Loucy (cell line): ENCODE data around the gene UBQLN1.
A peak's percentile ranks its signal among the peaks of the same experiment; 100 is the strongest.

Experiments used
- H2AFZ ChIP-seq: fragments of 200-600 bp; sonication (generic); 2 replicates; pipeline ENCODE4 v1.6.0; 2016; ENCODE audit warnings: antibody characterized with exemption, mild to moderate bottlenecking, low read length, moderate library complexity
- H3F3A ChIP-seq: fragments of 200-600 bp; 2 replicates; pipeline ENCODE4 v1.6.0; 2016; ENCODE audit warnings: antibody characterized with exemption, low read depth, mild to moderate bottlenecking
- H3K27me3 ChIP-seq: fragments of 200-600 bp; sonication (generic); 2 replicates; pipeline ENCODE4 v1.6.1; 2014; ENCODE audit warnings: low read length, mild to moderate bottlenecking; ENCODE audit not compliant: insufficient read depth, poor library complexity, severe bottlenecking
- H3K36me3 ChIP-seq: fragments of 200-600 bp; sonication (generic); 2 replicates; pipeline ENCODE4 v1.6.1; 2016; ENCODE audit warnings: low read length; ENCODE audit not compliant: insufficient read depth
- H3K4me1 ChIP-seq: fragments of 200-600 bp; sonication (generic); 2 replicates; pipeline ENCODE4 v1.5.1; 2014; ENCODE audit warnings: low read length, mild to moderate bottlenecking; ENCODE audit not compliant: insufficient read depth, poor library complexity, severe bottlenecking
- H3K4me2 ChIP-seq: fragments of 200-600 bp; sonication (generic); 2 replicates; pipeline ENCODE4 v1.6.0; 2014; ENCODE audit warnings: antibody characterized with exemption, low read length, low read depth, mild to moderate bottlenecking; ENCODE audit not compliant: poor library complexity, severe bottlenecking
- H3K4me3 ChIP-seq: fragments of 200-600 bp; sonication (generic); 2 replicates; pipeline ENCODE4 v1.5.1; 2014; ENCODE audit warnings: low read length, mild to moderate bottlenecking, mixed read lengths; ENCODE audit not compliant: poor library complexity, severe bottlenecking
- H3K79me2 ChIP-seq: fragments of 200-600 bp; sonication (generic); 2 replicates; pipeline ENCODE4 v1.6.1; 2014; ENCODE audit warnings: low read length; ENCODE audit not compliant: insufficient read depth
- H3K9ac ChIP-seq: fragments of 200-600 bp; sonication (generic); 2 replicates; pipeline ENCODE4 v1.6.0; 2014; ENCODE audit warnings: mild to moderate bottlenecking, low read depth, low read length, moderate library complexity; ENCODE audit not compliant: poor library complexity, severe bottlenecking
- H3K9me2 ChIP-seq: fragments of 200-600 bp; sonication (generic); replicated peaks from 2 replicates; pipeline ENCODE4 v1.6.1; 2016; ENCODE audit warnings: low read depth, low read length, mixed read lengths
- H3K9me3 ChIP-seq: fragments of 200-600 bp; sonication (generic); 2 replicates; pipeline ENCODE4 v1.6.1; 2014; ENCODE audit warnings: mild to moderate bottlenecking, antibody characterized with exemption, low read length, low read depth; ENCODE audit not compliant: insufficient read depth
- H4K20me1 ChIP-seq: fragments of 200-600 bp; sonication (generic); 2 replicates; pipeline ENCODE4 v1.6.0; 2014; ENCODE audit warnings: antibody characterized with exemption, low read length, mild to moderate bottlenecking; ENCODE audit not compliant: insufficient read depth, poor library complexity, severe bottlenecking
- CTCF ChIP-seq: fragments of 200-600 bp; sonication (generic); conservative IDR thresholded peaks from 2 replicates; pipeline ENCODE4 v1.5.1; 2014; ENCODE audit warnings: mild to moderate bottlenecking, antibody characterized with exemption, low read length
- EZH2phosphoT487 ChIP-seq: fragments of 200-600 bp; IDR thresholded peaks from 2 replicates; pipeline ENCODE4 v1.6.1; 2018; ENCODE audit warnings: antibody characterized with exemption, mild to moderate bottlenecking, moderate library complexity, borderline replicate concordance

UBQLN1 gene

DNA sequence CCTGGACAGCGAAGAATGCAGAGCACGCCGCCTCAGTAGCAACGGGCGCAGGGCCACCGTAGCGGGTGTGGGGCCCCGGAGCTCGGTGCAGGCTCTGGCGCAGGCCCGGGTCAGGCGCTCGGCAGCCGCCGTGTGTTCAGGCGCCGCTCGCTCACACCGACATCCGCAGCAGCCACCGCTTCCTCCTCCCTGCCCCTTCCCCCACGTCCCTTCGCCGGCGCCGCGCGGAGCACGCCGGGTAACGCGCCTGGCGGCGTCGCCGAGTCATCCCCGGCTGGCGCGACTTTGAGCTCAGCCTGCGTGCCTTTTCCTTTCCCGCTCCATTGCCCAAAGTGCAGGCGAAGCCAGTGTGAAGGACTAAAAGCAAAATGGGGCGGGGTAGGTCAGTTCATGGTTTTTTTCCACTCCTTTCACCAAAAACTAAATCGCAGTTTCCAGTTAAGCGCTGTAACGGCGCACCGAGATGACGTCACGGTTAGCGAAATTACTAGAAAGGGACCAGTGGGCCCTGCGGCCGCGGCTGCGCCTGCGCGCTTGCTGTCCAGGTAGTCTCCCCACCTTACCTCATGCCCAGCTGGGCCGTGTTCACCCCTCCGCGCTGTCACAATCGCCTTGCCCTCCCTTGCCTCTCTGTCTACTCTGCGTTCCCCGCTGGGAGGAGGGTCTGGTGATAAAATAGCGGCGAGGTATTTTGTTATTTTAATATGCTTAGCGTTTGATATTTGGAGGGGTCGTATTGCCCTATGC, at the start of gene UBQLN1:
Gene UBQLN1, minus strand, starts transcription at position 191 of the 747 bp plus-strand sequence. CDS start 279 bp downstream, outside the sequence.
- H3K27me3 ChIP-seq = no peaks in the 10 kb centered on the region
- no peaks in the 10 kb centered on the region for H3K36me3 ChIP-seq
- peaks cover 44% of the 10 kb centered on the region for H4K20me1 ChIP-seq
- peak within 1 kb of the TSS; percentile 91 for H3K9ac ChIP-seq
- H3K4me1 ChIP-seq = peaks cover 41% of the 10 kb centered on the region
- no peaks in the 10 kb centered on the region for H3F3A ChIP-seq
- TF ChIP-seq EZH2phosphoT487 (no peak), CTCF (no peak)
- peak within 1 kb of the TSS; percentile 98 for H2AFZ ChIP-seq
- no peaks in the 10 kb centered on the region for H3K9me2 ChIP-seq
- H3K4me2 ChIP-seq = peak within 1 kb of the TSS; percentile 91
- peak within 1 kb of the TSS; percentile 90 for H3K4me3 ChIP-seq
- peaks cover 52% of the 10 kb centered on the region for H3K79me2 ChIP-seq
- H3K9me3 ChIP-seq = no peaks in the 10 kb centered on the region

DNA sequence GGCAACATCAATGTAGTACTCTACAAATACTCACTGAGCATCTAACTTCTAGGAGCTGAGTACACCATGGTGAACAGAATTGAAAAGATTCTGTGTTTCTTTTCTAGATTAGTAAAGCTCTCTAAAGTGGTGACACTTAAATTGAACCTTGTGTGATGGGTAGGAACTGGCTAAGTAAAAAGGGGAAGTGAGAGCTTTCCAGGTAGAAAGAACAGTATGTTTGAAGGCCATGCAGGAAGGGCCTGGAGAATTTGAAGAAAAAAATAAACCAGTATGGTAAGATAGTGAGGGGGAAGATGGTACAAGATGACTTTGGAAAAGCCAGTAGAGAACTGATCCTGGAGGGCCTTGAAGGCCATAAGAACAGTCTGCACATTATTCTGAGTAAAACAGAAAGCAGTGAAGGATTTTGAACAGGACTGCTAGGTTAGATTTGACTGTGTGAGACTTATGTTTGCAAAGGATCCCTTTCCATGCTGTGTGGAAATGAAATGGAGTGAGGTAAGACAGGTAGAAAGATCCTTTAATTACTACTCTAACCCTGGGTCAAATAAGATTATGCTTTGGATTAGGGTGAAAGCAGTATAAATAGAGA, 46.7 kb upstream of the UBQLN1 start:
- H3K9me2 ChIP-seq = no peaks in the 10 kb centered on the region
- H3K79me2 ChIP-seq = no peaks in the 10 kb centered on the region
- no peaks in the 10 kb centered on the region for H4K20me1 ChIP-seq
- no peak overlapping the region for H3K9ac ChIP-seq
- H3K4me2 ChIP-seq = no peak overlapping the region
- H3F3A ChIP-seq = no peaks in the 10 kb centered on the region
- no peaks in the 10 kb centered on the region for H3K27me3 ChIP-seq
- TF ChIP-seq CTCF (no peak), EZH2phosphoT487 (no peak)
- H3K4me1 ChIP-seq = no peaks in the 10 kb centered on the region
- H3K36me3 ChIP-seq = no peaks in the 10 kb centered on the region; the same call in 1 of the 2 replicates
- no peak overlapping the region for H3K4me3 ChIP-seq
- H3K9me3 ChIP-seq = no peaks in the 10 kb centered on the region
- no peak overlapping the region for H2AFZ ChIP-seq

DNA sequence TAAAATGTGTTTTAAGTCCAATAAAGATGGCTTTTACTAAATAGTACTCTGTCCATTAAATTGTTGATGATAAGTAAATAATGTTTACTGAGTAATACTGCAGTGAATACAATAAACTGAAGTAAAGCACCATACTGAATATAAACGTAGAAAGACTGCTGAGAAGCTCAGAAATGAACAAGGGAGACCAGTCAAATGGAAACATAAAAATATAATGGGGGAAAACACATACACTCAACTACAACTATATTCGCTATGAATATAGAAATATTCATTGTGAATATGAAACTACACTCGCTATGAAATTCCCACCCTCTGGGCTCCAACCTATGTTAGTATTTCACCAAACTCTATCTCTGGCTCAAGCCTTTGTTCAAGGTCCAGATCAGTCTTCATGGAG, 41.9 kb upstream of the UBQLN1 start:
- H3K9me3 ChIP-seq = no peaks in the 10 kb centered on the region
- H3K4me3 ChIP-seq = no peak overlapping the region
- no peaks in the 10 kb centered on the region; the same call in 1 of the 2 replicates for H3K36me3 ChIP-seq
- no peak overlapping the region for H3K9ac ChIP-seq
- H2AFZ ChIP-seq = no peak overlapping the region
- TF ChIP-seq EZH2phosphoT487 (no peak), CTCF (no peak)
- peaks cover 4% of the 10 kb centered on the region for H3K4me1 ChIP-seq
- no peaks in the 10 kb centered on the region for H3K79me2 ChIP-seq
- H3K4me2 ChIP-seq = no peak overlapping the region
- H3F3A ChIP-seq = no peaks in the 10 kb centered on the region
- no peaks in the 10 kb centered on the region for H3K27me3 ChIP-seq
- no peaks in the 10 kb centered on the region for H4K20me1 ChIP-seq
- H3K9me2 ChIP-seq = no peaks in the 10 kb centered on the region
